ENCODE data around the gene UBE3C.
"Not testable (repeated sequence)": the region's sequence is repeated elsewhere in the genome, so short reads cannot be mapped to it uniquely, and the experiment has no call there.

Gene UBE3C

GRCh38 chr7:157130849-157131248 is 7.9 kb upstream of the UBE3C start:
- DNase-seq: not testable (repeated sequence)

GRCh38 chr7:157132796-157133195 is 5.9 kb upstream of the UBE3C start:
- DNase-seq: no peak

GRCh38 chr7:157133304-157133703 is 5.4 kb upstream of the UBE3C start:
- no peak for DNase-seq

- DNase-seq: peak; percentile 78
These were observed 2.4 kb upstream of the UBE3C start for GRCh38 chr7:157136372-157136771.

- no peak for DNase-seq
These were observed 664 bp upstream of the UBE3C start for GRCh38 chr7:157138101-157138423.

GRCh38 chr7:157139111-157139809 is 534 bp downstream of the UBE3C start:
- DNase-seq: no peak

GRCh38 chr7:157139810-157140510 is 1.2 kb downstream of the UBE3C start:
- no peak for DNase-seq

GRCh38 chr7:157140511-157140905 is 1.8 kb downstream of the UBE3C start:
- no peak for DNase-seq

GRCh38 chr7:157141525-157142060 is 2.9 kb downstream of the UBE3C start:
- no peak for DNase-seq

- DNase-seq: no peak
These were observed 5.1 kb downstream of the UBE3C start for GRCh38 chr7:157143788-157144187.

GRCh38 chr7:157149317-157149716 is 10.6 kb downstream of the UBE3C start:
- DNase-seq: no peak

GRCh38 chr7:157150882-157151281 is 12.2 kb downstream of the UBE3C start:
- peak; percentile 16 for DNase-seq

GRCh38 chr7:157151626-157152339 is 13.1 kb downstream of the UBE3C start:
- no peak for DNase-seq

- DNase-seq: no peak
These were observed 13.7 kb downstream of the UBE3C start for GRCh38 chr7:157152391-157152937.

- DNase-seq: no peak
These were observed 14.5 kb downstream of the UBE3C start for GRCh38 chr7:157153260-157153659.

GRCh38 chr7:157155959-157156358 is 17.2 kb downstream of the UBE3C start:
- DNase-seq: no peak

- no peak for DNase-seq
These were observed 19.7 kb downstream of the UBE3C start for GRCh38 chr7:157158400-157158799.

- DNase-seq: not testable (repeated sequence)
These were observed 20.8 kb downstream of the UBE3C start for GRCh38 chr7:157159537-157159936.

- no peak for DNase-seq
These were observed 21.7 kb downstream of the UBE3C start for GRCh38 chr7:157160433-157160832.

GRCh38 chr7:157165987-157166386 is 27.3 kb downstream of the UBE3C start:
- DNase-seq: no peak

GRCh38 chr7:157168571-157168970 is 29.8 kb downstream of the UBE3C start:
- no peak for DNase-seq

- no peak for DNase-seq
These were observed 38.0 kb downstream of the UBE3C start for GRCh38 chr7:157176771-157177170.

- no peak for DNase-seq
These were observed 38.7 kb downstream of the UBE3C start for GRCh38 chr7:157177333-157177982.

Data from fibroblast of skin of scalp (primary cell).